A673 (cell line): Measurements from ENCODE around the gene FRMPD4. TPM values are rescaled to one million over a fixed set of nuclear protein-coding genes. Genes with fewer than 3 reads are reported as not detected.
A peak's percentile ranks its signal among the peaks of the same experiment; 100 is the strongest.

Experiments used
- BruUV-seq: library from RNA; stranded (reverse); fragments of 400-500 nt; replicated peaks from 2 replicates; lab custom pipeline; 2021; lab: Mats Ljungman, UMichigan
- CTCF ChIA-PET: fragments of 300-600 bp; sonication (Branson Sonifier 250); formaldehyde crosslinking; loops from one replicate; lab custom pipeline; 2022; ENCODE audit warnings: antibody characterized with exemption; lab: Charles Lee
- POLR2A ChIA-PET: fragments of 300-600 bp; sonication (Branson Sonifier 250); formaldehyde crosslinking; loops from one replicate; lab custom pipeline; 2022; ENCODE audit warnings: antibody characterized with exemption; ENCODE audit not compliant: low non-redundant PET; lab: Charles Lee
- DNase-seq: peaks from one replicate; pipeline ENCODE4 v3.0.0-alpha.2; 2015; ENCODE audit warnings: low spot score
- H3K27ac ChIP-seq: fragments of 200-600 bp; sonication (generic); 2 replicates; pipeline ENCODE4 v1.5.1; 2016; ENCODE audit warnings: mixed run types, low read depth, mild to moderate bottlenecking, mixed read lengths, antibody characterized with exemption, low read length; ENCODE audit not compliant: poor library complexity, severe bottlenecking
- H3K27me3 ChIP-seq: fragments of 200-600 bp; sonication (generic); replicated peaks from 2 replicates; pipeline ENCODE4 v1.6.1; 2017; ENCODE audit warnings: mixed run types, low read depth, mild to moderate bottlenecking, mixed read lengths, antibody characterized with exemption, low read length; ENCODE audit not compliant: insufficient read depth, poor library complexity
- H3K36me3 ChIP-seq: fragments of 200-600 bp; sonication (generic); 2 replicates; pipeline ENCODE4 v1.6.1; 2016; ENCODE audit warnings: mixed run types, mild to moderate bottlenecking, mixed read lengths, antibody characterized with exemption, low read length; ENCODE audit not compliant: insufficient read depth, poor library complexity, severe bottlenecking
- H3K4me1 ChIP-seq: fragments of 200-600 bp; sonication (generic); 2 replicates; pipeline ENCODE4 v1.6.1; 2017; ENCODE audit warnings: mixed run types, mild to moderate bottlenecking, mixed read lengths, antibody characterized with exemption, low read length; ENCODE audit not compliant: insufficient read depth, poor library complexity, severe bottlenecking
- H3K4me3 ChIP-seq: fragments of 200-600 bp; sonication (generic); 2 replicates; pipeline ENCODE4 v1.5.1; 2016; ENCODE audit warnings: low read depth, mixed run types, mild to moderate bottlenecking, mixed read lengths, low read length; ENCODE audit not compliant: poor library complexity, severe bottlenecking
- H3K9me3 ChIP-seq: fragments of 200-600 bp; sonication (generic); 2 replicates; pipeline ENCODE4 v1.6.1; 2016; ENCODE audit warnings: mixed run types, low read depth, mild to moderate bottlenecking, mixed read lengths, antibody characterized with exemption, low read length; ENCODE audit not compliant: poor library complexity, severe bottlenecking
- EZH2 ChIP-seq: fragments of 200-600 bp; sonication (generic); IDR thresholded peaks from 2 replicates; pipeline ENCODE4 v1.6.1; 2017; ENCODE audit warnings: borderline replicate concordance, low read depth, mild to moderate bottlenecking, mixed read lengths, antibody characterized with exemption, low read length; ENCODE audit not compliant: poor library complexity, severe bottlenecking
- intact Hi-C: fragments of 100-400 bp; cut with micrococcal nuclease; formaldehyde crosslinking; loops from one replicate; pipeline ENCODE4 v1.10.0; 2022; ENCODE audit not compliant: unreplicated experiment
- total RNA-seq: library from RNA; stranded (reverse); gene quantifications from 2 replicates; pipeline ENCODE4 v1.2.3, GENCODE V29; 2021
- TF ChIP-seq, protein P1 (sequence below): fragments of 300-800, 200-600 bp; sonication (generic); conservative IDR thresholded peaks from 2 replicates; pipeline ENCODE4 v1.5.1; 2017; ENCODE audit warnings: low read depth, mild to moderate bottlenecking, antibody characterized with exemption, low read length, moderate library complexity, mixed read lengths

FRMPD4 gene
- total RNA-seq, 1 experiment from 2014 or later, result not detected

DNA sequence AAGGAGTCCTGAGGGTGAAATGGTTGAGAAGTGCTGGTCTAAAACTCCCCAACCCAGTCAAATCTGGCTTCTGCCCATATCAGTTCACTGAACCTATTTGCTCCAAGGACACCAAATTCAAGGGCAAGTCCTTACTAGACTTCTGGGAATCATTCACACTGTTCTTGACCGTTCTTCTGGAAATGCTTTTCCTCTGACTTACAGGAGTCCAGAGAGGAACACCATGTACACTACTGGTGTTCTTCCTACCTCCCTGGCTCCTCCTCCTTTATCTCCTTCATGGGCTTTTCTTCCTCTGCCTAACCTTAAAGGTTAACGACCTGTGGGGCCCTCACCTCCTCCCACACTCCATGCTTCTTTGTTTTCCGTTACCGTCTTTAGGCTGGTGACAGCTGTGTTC is 281.3 kb downstream of the FRMPD4 start:
- BruUV-seq, result no TSS peak
- Histone ChIP-seq H3K4me3 (no peak overlapping the region), H3K27ac (no peak overlapping the region), H3K4me1 (no peaks in the 10 kb centered on the region), H3K27me3 (no peaks in the 10 kb centered on the region), H3K36me3 (no peaks in the 10 kb centered on the region), H3K9me3 (no peaks in the 10 kb centered on the region)
- intact Hi-C loops, result loop anchor here (10.0 kb wide), 1 partner anchor 65 kb away; no protein-coding TSS in a partner anchor
- CTCF ChIA-PET, result no interaction called here
- DNase-seq, result no peak
- POLR2A ChIA-PET, result no interaction called here
- TF ChIP-seq EZH2, result no peak
- TF ChIP-seq, protein P1, sequence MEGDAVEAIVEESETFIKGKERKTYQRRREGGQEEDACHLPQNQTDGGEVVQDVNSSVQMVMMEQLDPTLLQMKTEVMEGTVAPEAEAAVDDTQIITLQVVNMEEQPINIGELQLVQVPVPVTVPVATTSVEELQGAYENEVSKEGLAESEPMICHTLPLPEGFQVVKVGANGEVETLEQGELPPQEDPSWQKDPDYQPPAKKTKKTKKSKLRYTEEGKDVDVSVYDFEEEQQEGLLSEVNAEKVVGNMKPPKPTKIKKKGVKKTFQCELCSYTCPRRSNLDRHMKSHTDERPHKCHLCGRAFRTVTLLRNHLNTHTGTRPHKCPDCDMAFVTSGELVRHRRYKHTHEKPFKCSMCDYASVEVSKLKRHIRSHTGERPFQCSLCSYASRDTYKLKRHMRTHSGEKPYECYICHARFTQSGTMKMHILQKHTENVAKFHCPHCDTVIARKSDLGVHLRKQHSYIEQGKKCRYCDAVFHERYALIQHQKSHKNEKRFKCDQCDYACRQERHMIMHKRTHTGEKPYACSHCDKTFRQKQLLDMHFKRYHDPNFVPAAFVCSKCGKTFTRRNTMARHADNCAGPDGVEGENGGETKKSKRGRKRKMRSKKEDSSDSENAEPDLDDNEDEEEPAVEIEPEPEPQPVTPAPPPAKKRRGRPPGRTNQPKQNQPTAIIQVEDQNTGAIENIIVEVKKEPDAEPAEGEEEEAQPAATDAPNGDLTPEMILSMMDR, result no peak

DNA sequence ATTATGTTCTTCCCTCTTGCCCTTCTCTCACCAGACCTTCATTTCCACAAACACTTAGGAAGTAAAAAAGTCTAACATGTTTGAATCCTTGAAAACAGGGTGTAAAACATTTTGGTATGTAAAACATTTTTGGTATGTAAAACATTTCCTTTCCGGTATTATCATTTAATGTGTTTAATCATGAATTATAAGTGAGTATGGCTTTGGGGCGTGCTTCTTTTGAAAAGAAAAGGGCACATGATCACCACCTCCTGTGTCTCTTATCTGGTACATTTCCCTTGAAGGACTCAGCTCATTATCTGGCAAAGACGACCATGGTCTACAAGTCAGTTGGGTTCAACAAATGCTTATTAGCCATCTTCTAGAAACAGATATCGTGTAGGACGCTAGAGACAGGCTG is 283.6 kb downstream of the FRMPD4 start:
- ChIA-PET POLR2A (no interaction called here), CTCF (no interaction called here)
- DNase-seq, result peak; percentile 37
- H3K9me3 ChIP-seq, result no peaks in the 10 kb centered on the region
- intact Hi-C loops, result no loop called here
- H3K27ac ChIP-seq, result no peak overlapping the region
- no peak overlapping the region for H3K4me3 ChIP-seq
- no peaks in the 10 kb centered on the region for H3K27me3 ChIP-seq
- BruUV-seq, result no TSS peak
- no peaks in the 10 kb centered on the region for H3K4me1 ChIP-seq
- no peaks in the 10 kb centered on the region for H3K36me3 ChIP-seq
- TF ChIP-seq, protein P1, result no peak
- TF ChIP-seq EZH2, result no peak

DNA sequence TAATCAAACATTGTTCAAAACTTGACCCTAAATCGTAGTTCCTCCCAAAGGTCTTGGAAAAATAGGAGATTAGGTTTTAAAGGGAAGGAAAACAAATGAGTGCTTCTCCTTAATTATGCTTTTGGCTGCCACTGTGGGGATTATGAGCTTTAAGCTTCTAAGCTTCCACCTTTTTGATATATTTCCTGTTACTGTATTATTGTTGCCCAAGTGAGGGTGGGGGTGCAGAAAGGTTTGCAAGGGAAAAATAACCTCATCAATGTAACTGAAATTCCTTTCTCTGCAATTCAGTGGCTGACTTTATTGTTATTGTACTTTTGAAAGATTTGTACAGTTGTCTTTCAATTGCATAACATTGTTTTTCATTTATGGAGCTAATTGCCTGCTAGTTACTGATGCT is 285.1 kb downstream of the FRMPD4 start:
- H3K27me3 ChIP-seq, result no peaks in the 10 kb centered on the region
- TF ChIP-seq EZH2, result no peak
- TF ChIP-seq, protein P1, result no peak
- no peak overlapping the region for H3K27ac ChIP-seq
- no peaks in the 10 kb centered on the region for H3K9me3 ChIP-seq
- H3K36me3 ChIP-seq, result no peaks in the 10 kb centered on the region
- no peak for DNase-seq
- intact Hi-C loops, result no loop called here
- ChIA-PET CTCF (no interaction called here), POLR2A (no interaction called here)
- no peak overlapping the region for H3K4me3 ChIP-seq
- no TSS peak for BruUV-seq
- no peaks in the 10 kb centered on the region for H3K4me1 ChIP-seq
